ENCODE data around the gene RBM39. TPM values are rescaled to one million over a fixed set of nuclear protein-coding genes. Genes with fewer than 3 reads are reported as not detected.

RBM39 gene
- total and polyA plus RNA-seq, 2 experiments from 2014 or later = 247 to 270 TPM

- peak; percentile 97 for DNase-seq
- Histone ChIP-seq H3K4me3 (peak within 1 kb of the TSS; percentile 80), H3K9me2 (ENCODE audit: insufficient read depth) (no peaks in the 10 kb centered on the region), H3F3A (ENCODE audit: insufficient read depth) (peaks cover 31% of the 10 kb centered on the region), H3K4me2 (ENCODE audit: unreplicated experiment) (peak within 1 kb of the TSS; percentile 94), H4K20me1 (ENCODE audit: insufficient read depth) (peaks cover 37% of the 10 kb centered on the region), H3K4me1 (ENCODE audit: insufficient read depth) (peaks cover 30% of the 10 kb centered on the region), H2AFZ (peak within 1 kb of the TSS; percentile 89), H3K9me3 (ENCODE audit: low read depth) (no peaks in the 10 kb centered on the region), H3K27me3 (replicated peaks; ENCODE audit: insufficient read depth) (no peaks in the 10 kb centered on the region), H3K36me3 (ENCODE audit: low read depth) (peaks cover 7% of the 10 kb centered on the region; the same call in 1 of the 2 replicates), H3K9ac (peak within 1 kb of the TSS; percentile 96), H3K79me2 (ENCODE audit: insufficient read depth) (peaks cover 55% of the 10 kb centered on the region), H3K27ac (peak within 1 kb of the TSS; percentile 88)
- in situ Hi-C loops (cut with MboI) = no loop called here
- 1 to 3% methylated on average over 40 to 60 of the region's 61 CpGs for WGBS, 2 experiments (ENCODE audit: low coverage in 1 of 2, low lambda C conversion rate in 2 of 2, missing lambda C conversion rate in 2 of 2)
- TF ChIP-seq EZH2phosphoT487 (IDR thresholded peaks at IDR 0.05; ENCODE audit: insufficient read depth, low read depth) = no peak
- no peak for TF ChIP-seq EZH2 (IDR thresholded peaks at IDR 0.05; ENCODE audit: insufficient read depth, poor library complexity, severe bottlenecking)
Measured at GRCh38 chr20:35664466-35665206, 77.4 kb downstream of the RBM39 start, which contains the start of the genes CPNE1 and RBM12. Gene CPNE1, minus strand, starts transcription at chr20:35664900. Its CDS starts 31,977 bp downstream, at chr20:35632923. Gene RBM12, minus strand, starts transcription at chr20:35664900. Its CDS starts 9,578 bp downstream, at chr20:35655322.

- H3K36me3 ChIP-seq (ENCODE audit: low read depth) = peaks cover 6% of the 10 kb centered on the region; the same call in 1 of the 2 replicates
- peak overlapping the region; percentile 96 for H3K9ac ChIP-seq
- DNase-seq = peak; percentile 73
- H3K9me3 ChIP-seq (ENCODE audit: low read depth) = no peaks in the 10 kb centered on the region
- TF ChIP-seq EZH2phosphoT487 (IDR thresholded peaks at IDR 0.05; ENCODE audit: insufficient read depth, low read depth) = no peak
- WGBS, 2 experiments (ENCODE audit: low coverage in 1 of 2, low lambda C conversion rate in 2 of 2, missing lambda C conversion rate in 2 of 2) = 2% methylated on average over 28 of the region's 28 CpGs
- H4K20me1 ChIP-seq (ENCODE audit: insufficient read depth) = peaks cover 43% of the 10 kb centered on the region
- peaks cover 63% of the 10 kb centered on the region for H3K79me2 ChIP-seq (ENCODE audit: insufficient read depth)
- H3K9me2 ChIP-seq (ENCODE audit: insufficient read depth) = no peaks in the 10 kb centered on the region
- H3K4me1 ChIP-seq (ENCODE audit: insufficient read depth) = peaks cover 30% of the 10 kb centered on the region
- peak overlapping the region; percentile 94 for H3K4me2 ChIP-seq (ENCODE audit: unreplicated experiment)
- in situ Hi-C loops (cut with MboI) = no loop called here
- no peaks in the 10 kb centered on the region for H3K27me3 ChIP-seq (replicated peaks; ENCODE audit: insufficient read depth)
- H3K4me3 ChIP-seq = peak overlapping the region; percentile 80
- H3F3A ChIP-seq (ENCODE audit: insufficient read depth) = peaks cover 32% of the 10 kb centered on the region
- H3K27ac ChIP-seq = peak overlapping the region; percentile 88
- peak overlapping the region; percentile 89 for H2AFZ ChIP-seq
Measured at GRCh38 chr20:35663516-35664465, 78.3 kb downstream of the RBM39 start.

- peak; percentile 10 for DNase-seq
- H3K27ac ChIP-seq = peak overlapping the region; percentile 88; the same call in 1 of the 2 replicates
- no peaks in the 10 kb centered on the region for H3K9me2 ChIP-seq (ENCODE audit: insufficient read depth)
- peaks cover 30% of the 10 kb centered on the region for H3K4me1 ChIP-seq (ENCODE audit: insufficient read depth)
- peaks cover 75% of the 10 kb centered on the region for H3K79me2 ChIP-seq (ENCODE audit: insufficient read depth)
- TF ChIP-seq EZH2phosphoT487 (IDR thresholded peaks at IDR 0.05; ENCODE audit: insufficient read depth, low read depth) = no peak
- TF ChIP-seq EZH2 (IDR thresholded peaks at IDR 0.05; ENCODE audit: insufficient read depth, poor library complexity, severe bottlenecking) = no peak
- 13 to 18% methylated on average over 2 of the region's 2 CpGs for WGBS, 2 experiments (ENCODE audit: low coverage in 1 of 2, low lambda C conversion rate in 2 of 2, missing lambda C conversion rate in 2 of 2)
- H2AFZ ChIP-seq = no peak overlapping the region
- peak overlapping the region; percentile 80 for H3K4me3 ChIP-seq
- peak overlapping the region; percentile 94 for H3K4me2 ChIP-seq (ENCODE audit: unreplicated experiment)
- peaks cover 32% of the 10 kb centered on the region for H3F3A ChIP-seq (ENCODE audit: insufficient read depth)
- no peaks in the 10 kb centered on the region for H3K36me3 ChIP-seq (ENCODE audit: low read depth)
- no peaks in the 10 kb centered on the region for H3K27me3 ChIP-seq (replicated peaks; ENCODE audit: insufficient read depth)
- no peaks in the 10 kb centered on the region for H3K9me3 ChIP-seq (ENCODE audit: low read depth)
- in situ Hi-C loops (cut with MboI) = no loop called here
- peak overlapping the region; percentile 96 for H3K9ac ChIP-seq
- H4K20me1 ChIP-seq (ENCODE audit: insufficient read depth) = peaks cover 49% of the 10 kb centered on the region
Measured at GRCh38 chr20:35662551-35662950, 79.5 kb downstream of the RBM39 start.

GRCh38 chr20:35661908-35662307, 80.2 kb downstream of the RBM39 start:
- no peak for TF ChIP-seq EZH2phosphoT487 (IDR thresholded peaks at IDR 0.05; ENCODE audit: insufficient read depth, low read depth)
- TF ChIP-seq EZH2 (IDR thresholded peaks at IDR 0.05; ENCODE audit: insufficient read depth, poor library complexity, severe bottlenecking) = no peak
- H3K9ac ChIP-seq = peak overlapping the region; percentile 96
- H3K27ac ChIP-seq = peak overlapping the region; percentile 28
- in situ Hi-C loops (cut with MboI) = no loop called here
- no peaks in the 10 kb centered on the region for H3K9me2 ChIP-seq (ENCODE audit: insufficient read depth)
- H2AFZ ChIP-seq = no peak overlapping the region
- peaks cover 82% of the 10 kb centered on the region for H3K79me2 ChIP-seq (ENCODE audit: insufficient read depth)
- H3K27me3 ChIP-seq (replicated peaks; ENCODE audit: insufficient read depth) = no peaks in the 10 kb centered on the region
- H4K20me1 ChIP-seq (ENCODE audit: insufficient read depth) = peaks cover 54% of the 10 kb centered on the region
- 18 to 20% methylated on average over 3 of the region's 3 CpGs for WGBS, 2 experiments (ENCODE audit: low coverage in 1 of 2, low lambda C conversion rate in 2 of 2, missing lambda C conversion rate in 2 of 2)
- no peaks in the 10 kb centered on the region for H3K9me3 ChIP-seq (ENCODE audit: low read depth)
- H3K36me3 ChIP-seq (ENCODE audit: low read depth) = peaks cover 2% of the 10 kb centered on the region; the same call in 1 of the 2 replicates
- H3K4me3 ChIP-seq = peak overlapping the region; percentile 80
- H3F3A ChIP-seq (ENCODE audit: insufficient read depth) = peaks cover 32% of the 10 kb centered on the region
- no peak for DNase-seq
- H3K4me2 ChIP-seq (ENCODE audit: unreplicated experiment) = peak overlapping the region; percentile 94
- H3K4me1 ChIP-seq (ENCODE audit: insufficient read depth) = peaks cover 34% of the 10 kb centered on the region
